ENCODE data around the gene DLK2.

GRCh38 chr6:43432009-43432945 is 23.1 kb downstream of the DLK2 start:
- TF ChIP-seq ZNF232 (CRISPR knock-in tag; IDR thresholded peaks at IDR 0.05): no peak
- no peak for TF ChIP-seq NR3C1 (CRISPR knock-in tag; conservative IDR thresholded peaks at IDR 0.05; ENCODE audit: low read depth)
- no peak for TF ChIP-seq CTCF (IDR thresholded peaks at IDR 0.05)
- no peak for TF ChIP-seq ELF4 (CRISPR knock-in tag; IDR thresholded peaks at IDR 0.05; ENCODE audit: low read depth)
- TF ChIP-seq JUN (CRISPR knock-in tag; IDR thresholded peaks at IDR 0.05): no peak
- no peak for TF ChIP-seq ATF2 (CRISPR knock-in tag; IDR thresholded peaks at IDR 0.05; ENCODE audit: borderline replicate concordance, low read depth)
- no peak for TF ChIP-seq PREB (CRISPR knock-in tag; IDR thresholded peaks at IDR 0.05; ENCODE audit: borderline replicate concordance)
- TF ChIP-seq E2F1 (CRISPR knock-in tag; IDR thresholded peaks at IDR 0.05): no peak
- no peak for TF ChIP-seq ZSCAN18 (CRISPR knock-in tag; IDR thresholded peaks at IDR 0.05)
- TF ChIP-seq NR1H2 (CRISPR knock-in tag; IDR thresholded peaks at IDR 0.05): no peak
- TF ChIP-seq KAT7 (CRISPR knock-in tag; IDR thresholded peaks at IDR 0.05; ENCODE audit: borderline replicate concordance): no peak
- no peak for TF ChIP-seq USF2 (CRISPR knock-in tag; IDR thresholded peaks at IDR 0.05)

Measured in WTC11 (cell line).